Parathyroid adenoma (tissue), 2 donors: ENCODE results near the gene CFAP92.

Experiments used
- H2AFZ ChIP-seq: fragments of 300-600 bp; sonication (generic); one replicate; pipeline ENCODE4 v1.7.0; 2017; ENCODE audit warnings: antibody characterized with exemption, mild to moderate bottlenecking
- H3K27ac ChIP-seq: fragments of 300-600 bp; sonication (generic); one replicate; pipeline ENCODE4 v1.7.0; 2017
- H3K27me3 ChIP-seq: fragments of 300-600 bp; sonication (generic); one replicate; pipeline ENCODE4 v1.7.0; 2017; ENCODE audit warnings: low read length; ENCODE audit not compliant: control insufficient read depth, insufficient read depth
- H3K36me3 ChIP-seq: fragments of 300-600 bp; sonication (generic); one replicate; pipeline ENCODE4 v1.7.0; 2017; ENCODE audit warnings: low read length; ENCODE audit not compliant: control insufficient read depth, insufficient read depth
- H3K4me1 ChIP-seq: fragments of 300-600 bp; sonication (generic); one replicate; pipeline ENCODE4 v1.7.0; 2017; ENCODE audit warnings: control low read depth
- H3K4me2 ChIP-seq: fragments of 300-600 bp; sonication (generic); one replicate; pipeline ENCODE4 v1.7.0; 2017; ENCODE audit warnings: low read length
- H3K4me3 ChIP-seq: fragments of 300-600 bp; sonication (generic); one replicate; pipeline ENCODE4 v1.7.0; 2017; ENCODE audit warnings: low read depth, low read length
- H3K79me2 ChIP-seq: fragments of 300-600 bp; sonication (generic); one replicate; pipeline ENCODE4 v1.7.0; 2017; ENCODE audit warnings: control low read depth
- H3K9ac ChIP-seq: fragments of 300-600 bp; sonication (generic); one replicate; pipeline ENCODE4 v1.7.0; 2017; ENCODE audit warnings: mild to moderate bottlenecking
- H3K9me3 ChIP-seq: fragments of 300-600 bp; sonication (generic); one replicate; pipeline ENCODE4 v1.7.0; 2017; ENCODE audit warnings: low read length; ENCODE audit not compliant: control insufficient read depth
- TF ChIP-seq, protein P1 (sequence below): fragments of 300-600 bp; sonication (generic); IDR thresholded peaks from one replicate; pipeline ENCODE4 v1.7.0; 2017; ENCODE audit warnings: antibody characterized with exemption, mild to moderate bottlenecking
- donor health status: primary hyperparathyroidism.

Gene CFAP92

DNA sequence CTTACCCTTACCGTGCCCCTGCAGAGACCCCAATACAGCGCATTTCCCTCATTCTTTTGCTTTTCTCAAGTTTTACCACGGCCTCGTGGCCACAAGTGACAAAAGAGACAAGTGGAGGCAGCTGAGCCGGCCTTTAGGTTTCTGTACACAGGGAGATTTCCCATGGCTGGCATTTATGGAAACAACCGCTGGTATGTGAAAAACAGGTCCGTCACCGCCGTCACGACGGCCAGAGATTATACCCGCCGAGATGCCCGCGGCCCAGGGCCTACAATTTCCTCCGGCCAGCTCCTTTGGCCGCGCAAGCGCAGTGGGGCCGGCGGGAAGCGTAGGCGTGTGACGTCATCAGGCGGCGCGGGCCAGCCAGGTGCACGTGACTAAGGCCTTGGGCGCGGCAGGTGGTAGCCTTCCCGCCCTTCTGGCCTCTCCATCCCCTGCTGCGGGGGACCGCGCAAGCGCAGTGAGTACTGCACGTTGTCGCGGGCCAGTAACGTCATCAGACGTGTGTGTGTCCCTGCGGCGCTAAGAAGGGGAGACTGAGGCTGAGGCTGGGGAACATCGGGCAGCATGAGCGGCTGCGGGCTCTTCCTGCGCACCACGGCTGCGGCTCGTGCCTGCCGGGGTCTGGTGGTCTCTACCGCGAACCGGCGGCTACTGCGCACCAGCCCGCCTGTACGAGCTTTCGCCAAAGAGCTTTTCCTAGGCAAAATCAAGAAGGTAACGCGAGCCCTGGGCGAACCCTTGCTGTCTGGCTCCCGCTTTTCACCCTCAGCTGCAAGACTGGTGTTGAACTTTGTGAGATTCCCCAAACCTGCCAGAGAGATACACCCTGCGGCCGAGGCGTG is 114.5 kb downstream of the CFAP92 start, which contains the start of gene ACAD9:
Gene ACAD9, plus strand, starts transcription at position 496 of the 845 bp plus-strand sequence. Its CDS starts 72 bp downstream, at position 568.
- no peaks in the 10 kb centered on the region for H3K36me3 ChIP-seq
- TF ChIP-seq, protein P1, sequence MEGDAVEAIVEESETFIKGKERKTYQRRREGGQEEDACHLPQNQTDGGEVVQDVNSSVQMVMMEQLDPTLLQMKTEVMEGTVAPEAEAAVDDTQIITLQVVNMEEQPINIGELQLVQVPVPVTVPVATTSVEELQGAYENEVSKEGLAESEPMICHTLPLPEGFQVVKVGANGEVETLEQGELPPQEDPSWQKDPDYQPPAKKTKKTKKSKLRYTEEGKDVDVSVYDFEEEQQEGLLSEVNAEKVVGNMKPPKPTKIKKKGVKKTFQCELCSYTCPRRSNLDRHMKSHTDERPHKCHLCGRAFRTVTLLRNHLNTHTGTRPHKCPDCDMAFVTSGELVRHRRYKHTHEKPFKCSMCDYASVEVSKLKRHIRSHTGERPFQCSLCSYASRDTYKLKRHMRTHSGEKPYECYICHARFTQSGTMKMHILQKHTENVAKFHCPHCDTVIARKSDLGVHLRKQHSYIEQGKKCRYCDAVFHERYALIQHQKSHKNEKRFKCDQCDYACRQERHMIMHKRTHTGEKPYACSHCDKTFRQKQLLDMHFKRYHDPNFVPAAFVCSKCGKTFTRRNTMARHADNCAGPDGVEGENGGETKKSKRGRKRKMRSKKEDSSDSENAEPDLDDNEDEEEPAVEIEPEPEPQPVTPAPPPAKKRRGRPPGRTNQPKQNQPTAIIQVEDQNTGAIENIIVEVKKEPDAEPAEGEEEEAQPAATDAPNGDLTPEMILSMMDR, result no peak
- no peaks in the 10 kb centered on the region for H3K27me3 ChIP-seq
- peak within 1 kb of the TSS; percentile 88 for H3K27ac ChIP-seq
- H3K79me2 ChIP-seq, result peaks cover 9% of the 10 kb centered on the region
- no peaks in the 10 kb centered on the region for H3K9me3 ChIP-seq
- H3K4me2 ChIP-seq, result peak within 1 kb of the TSS; percentile 89
- H3K4me3 ChIP-seq, result peak within 1 kb of the TSS; percentile 96
- H3K9ac ChIP-seq, result peak within 1 kb of the TSS; percentile 70
- H2AFZ ChIP-seq, result peak within 1 kb of the TSS; percentile 98
- peaks cover 9% of the 10 kb centered on the region for H3K4me1 ChIP-seq

DNA sequence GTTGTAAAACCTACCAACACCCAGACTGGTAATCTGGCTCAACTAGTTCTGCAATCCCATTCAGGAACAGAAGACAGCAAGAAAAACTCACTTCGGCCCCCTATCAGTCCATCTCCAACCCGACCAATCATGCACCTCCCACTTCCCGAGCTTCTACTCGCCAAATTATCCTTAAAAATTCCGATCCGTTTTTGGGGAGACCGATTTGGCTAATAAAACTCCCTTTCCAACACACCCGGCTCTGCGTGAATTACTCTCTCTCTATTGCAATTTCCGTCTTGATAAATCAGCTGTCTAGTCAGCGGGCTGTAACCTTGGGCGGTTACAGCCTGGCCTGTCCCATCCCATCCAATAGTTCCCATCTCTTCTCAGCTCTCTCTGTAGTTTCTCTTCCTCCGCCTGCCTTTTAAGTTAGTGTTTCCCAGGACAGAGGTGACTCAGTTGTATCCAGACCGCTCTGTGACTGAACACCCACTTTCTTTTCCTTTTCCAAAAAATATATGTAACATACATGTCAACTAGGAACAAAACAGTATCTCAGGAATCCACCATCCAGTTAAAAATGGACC is 115.2 kb downstream of the CFAP92 start:
- H3K4me1 ChIP-seq, result peaks cover 9% of the 10 kb centered on the region
- TF ChIP-seq, protein P1, result no peak

DNA sequence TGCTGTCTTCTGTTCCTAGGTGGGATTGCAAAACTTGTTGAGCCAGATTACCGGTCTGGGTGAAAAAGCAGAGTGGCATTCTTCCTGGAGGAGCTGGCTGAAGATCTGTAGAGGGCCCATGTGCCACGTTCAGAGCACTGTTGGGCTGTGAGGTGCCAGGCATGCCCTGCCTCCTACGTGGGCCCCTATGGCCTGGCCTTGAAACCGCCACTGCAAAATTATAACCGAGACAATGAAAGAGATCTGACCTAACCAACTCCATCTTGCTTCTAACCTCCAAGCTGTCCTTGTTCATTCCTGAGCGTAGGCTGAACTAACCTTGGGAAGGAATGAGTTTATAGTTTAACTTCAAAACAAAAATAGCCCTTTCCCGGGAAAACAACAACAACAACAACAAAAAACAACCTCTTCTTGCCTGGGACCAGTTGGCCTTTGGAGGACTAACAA is 115.8 kb downstream of the CFAP92 start:
- H3K4me1 ChIP-seq, result peaks cover 9% of the 10 kb centered on the region
- peak overlapping the region; percentile 98 for H2AFZ ChIP-seq
- peak overlapping the region; percentile 89 for H3K4me2 ChIP-seq
- no peaks in the 10 kb centered on the region for H3K9me3 ChIP-seq
- no peaks in the 10 kb centered on the region for H3K36me3 ChIP-seq
- H3K4me3 ChIP-seq, result peak overlapping the region; percentile 96
- H3K79me2 ChIP-seq, result peaks cover 9% of the 10 kb centered on the region
- no peak overlapping the region for H3K9ac ChIP-seq
- TF ChIP-seq, protein P1, result no peak
- H3K27ac ChIP-seq, result peak overlapping the region; percentile 88
- no peaks in the 10 kb centered on the region for H3K27me3 ChIP-seq

More for the DNA sequence above, 115.2 kb downstream of the CFAP92 start:
- Histone ChIP-seq H3K36me3 (no peaks in the 10 kb centered on the region), H3K27me3 (no peaks in the 10 kb centered on the region), H3K9ac (peak overlapping the region; percentile 28), H3K27ac (peak overlapping the region; percentile 88), H2AFZ (peak overlapping the region; percentile 98), H3K79me2 (peaks cover 9% of the 10 kb centered on the region), H3K4me3 (peak overlapping the region; percentile 96), H3K4me2 (peak overlapping the region; percentile 89), H3K9me3 (no peaks in the 10 kb centered on the region)

DNA sequence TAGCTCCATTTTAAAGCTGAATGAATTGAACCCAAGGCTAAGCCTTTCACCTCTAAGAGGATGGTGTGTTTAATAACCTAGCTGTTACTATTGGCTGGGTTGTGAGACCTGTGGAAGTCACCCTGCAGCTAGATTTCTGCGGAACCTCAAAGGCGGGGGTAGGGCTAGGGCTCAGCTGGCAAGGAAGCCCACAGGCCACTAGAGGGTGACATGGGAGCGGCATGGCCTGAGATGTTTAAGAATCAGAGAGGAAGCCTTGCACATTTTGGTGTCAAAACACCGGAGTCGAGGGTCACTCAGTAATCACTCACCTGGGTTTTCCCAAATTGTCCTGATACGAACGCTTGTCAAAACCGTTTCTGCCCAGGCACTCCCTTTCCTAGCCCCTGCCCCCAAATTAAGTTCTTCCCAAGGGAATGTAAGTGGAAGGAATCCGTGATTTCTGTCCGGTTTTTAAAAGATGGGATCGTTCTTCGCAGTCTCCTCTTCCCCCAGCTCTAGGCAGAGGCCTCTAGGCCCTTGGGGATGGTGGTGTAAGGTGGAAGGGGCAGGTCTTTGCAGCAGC is 118.2 kb downstream of the CFAP92 start:
- Histone ChIP-seq H3K4me1 (peaks cover 9% of the 10 kb centered on the region), H2AFZ (no peak overlapping the region), H3K4me3 (no peak overlapping the region), H3K9ac (no peak overlapping the region), H3K79me2 (peaks cover 9% of the 10 kb centered on the region), H3K9me3 (no peaks in the 10 kb centered on the region), H3K27ac (no peak overlapping the region), H3K36me3 (no peaks in the 10 kb centered on the region), H3K4me2 (no peak overlapping the region), H3K27me3 (no peaks in the 10 kb centered on the region)
- TF ChIP-seq, protein P1, result no peak
